BE2C (cell line): ENCODE results near the gene NCR2. TPM values are rescaled to one million over a fixed set of nuclear protein-coding genes. Genes with fewer than 3 reads are reported as not detected.

Experiments used
- DNase-seq: peaks from one replicate; pipeline ENCODE4 v3.0.0-alpha.2; 2020
- H3K27me3 ChIP-seq: fragments of 250-450 bp; sonication (Bioruptor Pico); 2 replicates; pipeline ENCODE4 v1.5.1; 2020; ENCODE audit warnings: mild to moderate bottlenecking
- H3K36me3 ChIP-seq: fragments of 250-450 bp; sonication (Bioruptor Pico); 2 replicates; pipeline ENCODE4 v1.5.1; 2020; ENCODE audit warnings: mild to moderate bottlenecking
- H3K4me1 ChIP-seq: fragments of 250-450 bp; sonication (Bioruptor Pico); 2 replicates; pipeline ENCODE4 v1.5.1; 2020
- H3K4me3 ChIP-seq: 2 replicates; pipeline ENCODE4 v1.5.1; 2011; ENCODE audit warnings: low read depth, low read length
- H3K9me3 ChIP-seq: fragments of 250-450 bp; sonication (Bioruptor Pico); 2 replicates; pipeline ENCODE4 v1.5.1; 2020
- CTCF ChIP-seq: IDR thresholded peaks from 2 replicates; pipeline ENCODE4 v1.5.1; 2012; ENCODE audit warnings: mild to moderate bottlenecking, low read depth, low read length
- polyA plus RNA-seq: library from polyadenylated mRNA; unstranded; fragments of >200 nt; gene quantifications from one replicate; pipeline ENCODE4 v1.2.1, GENCODE V29; 2012; ENCODE audit warnings: low read depth, missing spikeins; ENCODE audit not compliant: insufficient read length, insufficient read depth

NCR2 gene
- polyA plus RNA-seq, result not detected

- no peak for TF ChIP-seq CTCF
- Histone ChIP-seq H3K36me3 (no peaks in the 10 kb centered on the region), H3K27me3 (no peaks in the 10 kb centered on the region; the same call in 1 of the 2 replicates), H3K9me3 (no peaks in the 10 kb centered on the region), H3K4me3 (no peak within 1 kb of the TSS), H3K4me1 (no peaks in the 10 kb centered on the region)
- no peak for DNase-seq
Observed at GRCh38 chr6:41335296-41335695, at the start of gene NCR2. Gene NCR2, plus strand, starts transcription at chr6:41335608. Its CDS starts 269 bp downstream, at chr6:41335877.

- Histone ChIP-seq H3K9me3 (no peaks in the 10 kb centered on the region), H3K36me3 (no peaks in the 10 kb centered on the region), H3K27me3 (peaks cover 23% of the 10 kb centered on the region), H3K4me1 (no peaks in the 10 kb centered on the region), H3K4me3 (no peak within 1 kb of the TSS)
- DNase-seq, result no peak
- no peak for TF ChIP-seq CTCF
Observed at GRCh38 chr6:41286544-41287346, 48.7 kb upstream of the NCR2 start, which contains the start of gene TREM1. Gene TREM1, minus strand, starts transcription at chr6:41286682. Its CDS starts 27 bp downstream, at chr6:41286655.

GRCh38 chr6:41288030-41288753 lies 47.2 kb upstream of the NCR2 start:
- Histone ChIP-seq H3K27me3 (peaks cover 23% of the 10 kb centered on the region), H3K9me3 (no peaks in the 10 kb centered on the region), H3K4me1 (no peaks in the 10 kb centered on the region), H3K36me3 (no peaks in the 10 kb centered on the region), H3K4me3 (no peak overlapping the region)
- no peak for TF ChIP-seq CTCF
- DNase-seq, result no peak

- no peaks in the 10 kb centered on the region for H3K36me3 ChIP-seq
- no peaks in the 10 kb centered on the region for H3K4me1 ChIP-seq
- DNase-seq, result no peak
- no peak overlapping the region for H3K4me3 ChIP-seq
- peaks cover 23% of the 10 kb centered on the region for H3K27me3 ChIP-seq
- H3K9me3 ChIP-seq, result no peaks in the 10 kb centered on the region
- TF ChIP-seq CTCF, result no peak
Observed at GRCh38 chr6:41288754-41289129, 46.7 kb upstream of the NCR2 start.

GRCh38 chr6:41289815-41290214 lies 45.6 kb upstream of the NCR2 start:
- no peaks in the 10 kb centered on the region for H3K4me1 ChIP-seq

More at GRCh38 chr6:41289815-41290214, 45.6 kb upstream of the NCR2 start:
- DNase-seq, result no peak
- TF ChIP-seq CTCF, result no peak
- Histone ChIP-seq H3K27me3 (peaks cover 23% of the 10 kb centered on the region), H3K4me3 (no peak overlapping the region), H3K36me3 (no peaks in the 10 kb centered on the region), H3K9me3 (no peaks in the 10 kb centered on the region)
